Activated T-cell treated with anti-CD3 and anti-CD28 coated beads for 1 hour (primary cell): ENCODE measurements around the gene FCRL5.
"Not testable (repeated sequence)": the region's sequence is repeated elsewhere in the genome, so short reads cannot be mapped to it uniquely, and the experiment has no call there.

Experiments
- DNase-seq: peaks from one replicate; pipeline ENCODE4 v3.0.0-alpha.2; 2020; ENCODE audit warnings: low read depth

Gene FCRL5

GRCh38 chr1:157487504-157487903 lies 64.8 kb downstream of the FCRL5 start:
- DNase-seq = no peak

GRCh38 chr1:157487096-157487495 lies 65.2 kb downstream of the FCRL5 start:
- DNase-seq = no peak

GRCh38 chr1:157486400-157486799 lies 65.9 kb downstream of the FCRL5 start:
- DNase-seq = not testable (repeated sequence)

GRCh38 chr1:157485793-157486192 lies 66.5 kb downstream of the FCRL5 start:
- no peak for DNase-seq

GRCh38 chr1:157484573-157484972 lies 67.7 kb downstream of the FCRL5 start:
- no peak for DNase-seq

- no peak for DNase-seq
These were observed 68.7 kb downstream of the FCRL5 start for GRCh38 chr1:157483635-157484034.

GRCh38 chr1:157482717-157483116 lies 69.6 kb downstream of the FCRL5 start:
- no peak for DNase-seq

GRCh38 chr1:157482174-157482573 lies 70.1 kb downstream of the FCRL5 start:
- DNase-seq = no peak

- no peak for DNase-seq
These were observed 74.3 kb downstream of the FCRL5 start for GRCh38 chr1:157478030-157478429.

- DNase-seq = no peak
These were observed 74.9 kb downstream of the FCRL5 start for GRCh38 chr1:157477419-157477818.

GRCh38 chr1:157472959-157473358 lies 79.4 kb downstream of the FCRL5 start:
- no peak for DNase-seq

GRCh38 chr1:157472056-157472701 lies 80.1 kb downstream of the FCRL5 start:
- no peak for DNase-seq

- DNase-seq = no peak
These were observed 80.8 kb downstream of the FCRL5 start for GRCh38 chr1:157471531-157471930.

GRCh38 chr1:157469752-157470675 lies 82.3 kb downstream of the FCRL5 start:
- no peak for DNase-seq

- no peak for DNase-seq
These were observed 83.0 kb downstream of the FCRL5 start for GRCh38 chr1:157469300-157469699.

- DNase-seq = no peak
These were observed 86.3 kb downstream of the FCRL5 start for GRCh38 chr1:157466011-157466410.
